Posterior cingulate gyrus (tissue), 11 donors: Measurements from ENCODE around the gene ARHGAP33.
A peak's percentile ranks its signal among the peaks of the same experiment; 100 is the strongest.

Source experiments
- DNase-seq, 10 donors: peaks; one replicate each; pipeline versions ENCODE4 v3.0.0 to v3.0.0-alpha.2; 2020 to 2021; ENCODE audit warnings: mixed read lengths in 3 of 10
- intact Hi-C: fragments of 100-400 bp; cut with DNase I; formaldehyde crosslinking; loops from one replicate; pipeline ENCODE4 v1.15.1; 2023

The ARHGAP33 gene, protein sequence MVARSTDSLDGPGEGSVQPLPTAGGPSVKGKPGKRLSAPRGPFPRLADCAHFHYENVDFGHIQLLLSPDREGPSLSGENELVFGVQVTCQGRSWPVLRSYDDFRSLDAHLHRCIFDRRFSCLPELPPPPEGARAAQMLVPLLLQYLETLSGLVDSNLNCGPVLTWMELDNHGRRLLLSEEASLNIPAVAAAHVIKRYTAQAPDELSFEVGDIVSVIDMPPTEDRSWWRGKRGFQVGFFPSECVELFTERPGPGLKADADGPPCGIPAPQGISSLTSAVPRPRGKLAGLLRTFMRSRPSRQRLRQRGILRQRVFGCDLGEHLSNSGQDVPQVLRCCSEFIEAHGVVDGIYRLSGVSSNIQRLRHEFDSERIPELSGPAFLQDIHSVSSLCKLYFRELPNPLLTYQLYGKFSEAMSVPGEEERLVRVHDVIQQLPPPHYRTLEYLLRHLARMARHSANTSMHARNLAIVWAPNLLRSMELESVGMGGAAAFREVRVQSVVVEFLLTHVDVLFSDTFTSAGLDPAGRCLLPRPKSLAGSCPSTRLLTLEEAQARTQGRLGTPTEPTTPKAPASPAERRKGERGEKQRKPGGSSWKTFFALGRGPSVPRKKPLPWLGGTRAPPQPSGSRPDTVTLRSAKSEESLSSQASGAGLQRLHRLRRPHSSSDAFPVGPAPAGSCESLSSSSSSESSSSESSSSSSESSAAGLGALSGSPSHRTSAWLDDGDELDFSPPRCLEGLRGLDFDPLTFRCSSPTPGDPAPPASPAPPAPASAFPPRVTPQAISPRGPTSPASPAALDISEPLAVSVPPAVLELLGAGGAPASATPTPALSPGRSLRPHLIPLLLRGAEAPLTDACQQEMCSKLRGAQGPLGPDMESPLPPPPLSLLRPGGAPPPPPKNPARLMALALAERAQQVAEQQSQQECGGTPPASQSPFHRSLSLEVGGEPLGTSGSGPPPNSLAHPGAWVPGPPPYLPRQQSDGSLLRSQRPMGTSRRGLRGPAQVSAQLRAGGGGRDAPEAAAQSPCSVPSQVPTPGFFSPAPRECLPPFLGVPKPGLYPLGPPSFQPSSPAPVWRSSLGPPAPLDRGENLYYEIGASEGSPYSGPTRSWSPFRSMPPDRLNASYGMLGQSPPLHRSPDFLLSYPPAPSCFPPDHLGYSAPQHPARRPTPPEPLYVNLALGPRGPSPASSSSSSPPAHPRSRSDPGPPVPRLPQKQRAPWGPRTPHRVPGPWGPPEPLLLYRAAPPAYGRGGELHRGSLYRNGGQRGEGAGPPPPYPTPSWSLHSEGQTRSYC

DNA sequence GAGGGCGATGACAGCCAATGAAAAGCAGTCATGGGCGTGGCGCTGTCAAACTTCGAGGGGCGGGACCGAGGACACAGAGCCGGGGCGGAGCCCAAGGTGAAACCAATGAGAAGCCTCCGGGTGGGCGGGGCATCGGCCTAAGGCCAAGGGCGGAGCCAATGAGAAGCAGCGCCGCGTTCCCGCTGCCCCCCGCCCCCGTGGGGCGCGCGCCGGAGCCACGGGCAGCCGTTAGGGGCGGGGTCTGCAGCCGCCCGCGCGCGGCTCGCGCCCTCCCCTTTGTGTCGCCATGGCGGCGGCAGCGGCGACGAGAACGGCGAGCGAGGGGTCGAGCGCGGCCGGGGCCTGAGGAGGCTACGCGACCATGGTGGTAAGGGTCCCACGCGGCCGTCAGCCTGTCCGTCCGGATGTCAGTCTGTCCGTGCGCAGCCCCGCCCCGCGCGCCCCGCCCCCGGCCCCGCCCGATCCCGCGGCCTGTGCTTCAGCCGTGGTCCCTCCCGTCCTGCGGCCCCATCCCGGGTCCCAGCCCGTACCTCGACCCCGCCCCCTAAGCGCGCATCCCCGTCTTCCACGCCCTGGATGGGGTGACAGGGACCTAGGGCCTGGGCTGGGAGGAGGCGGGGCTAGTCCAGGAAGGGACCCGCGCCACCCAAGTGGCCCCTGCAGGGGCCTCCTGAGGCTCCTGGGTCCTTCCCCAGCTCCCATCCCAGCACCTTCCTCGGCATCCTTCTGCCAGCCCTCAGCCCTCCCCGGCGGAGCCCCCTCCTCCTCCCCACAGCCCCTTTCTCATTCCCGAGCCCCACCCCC, at the start of gene ARHGAP33:
Gene ARHGAP33, plus strand, starts transcription at position 267 of the 804 bp plus-strand sequence. Its CDS starts 95 bp downstream, at position 362.
- DNase-seq, result peak; percentile 98 to 100 (median 100)
- intact Hi-C loops, result loop anchor here (1.0 to 10.0 kb wide), 3 partner anchors 17 to 159 kb away; partner anchors contain the start of genes APLP1, LRFN3 and PROSER3

DNA sequence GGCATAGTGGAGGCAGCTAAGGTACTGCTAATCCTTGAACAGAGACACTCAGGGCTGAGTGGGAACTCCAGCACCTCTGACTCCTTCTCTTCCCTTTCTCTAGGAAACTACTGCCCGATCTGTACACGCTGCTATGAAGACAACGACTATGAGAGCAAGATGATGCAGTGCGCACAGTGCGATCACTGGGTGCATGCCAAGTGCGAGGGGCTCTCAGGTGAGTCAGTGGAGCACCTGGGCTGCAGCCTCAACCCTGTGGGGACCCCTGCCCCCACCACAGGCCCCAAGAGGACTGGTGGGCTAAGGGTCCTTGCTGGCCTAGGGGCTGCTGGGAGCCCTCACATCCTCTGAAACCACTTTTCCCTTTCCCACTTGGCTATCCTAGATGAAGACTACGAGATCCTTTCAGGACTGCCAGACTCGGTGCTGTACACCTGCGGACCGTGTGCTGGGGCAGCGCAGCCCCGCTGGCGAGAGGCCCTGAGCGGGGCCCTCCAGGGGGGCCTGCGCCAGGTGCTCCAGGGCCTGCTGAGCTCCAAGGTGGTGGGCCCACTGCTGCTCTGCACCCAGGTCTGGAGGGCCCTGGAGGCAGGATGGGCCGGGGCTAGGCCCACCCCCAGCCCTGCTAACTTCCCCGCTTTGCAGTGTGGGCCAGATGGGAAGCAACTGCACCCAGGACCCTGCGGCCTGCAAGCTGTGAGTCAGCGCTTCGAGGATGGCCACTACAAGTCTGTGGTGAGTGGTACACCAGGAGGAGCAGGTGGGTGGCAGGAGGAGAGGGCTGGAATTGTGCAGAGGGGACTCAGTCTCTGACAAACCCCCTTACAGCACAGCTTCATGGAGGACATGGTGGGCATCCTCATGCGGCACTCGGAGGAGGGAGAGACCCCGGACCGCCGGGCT, 48.1 kb upstream of the ARHGAP33 start:
- DNase-seq, result peak in 1 of 10 donors; percentile 75

DNA sequence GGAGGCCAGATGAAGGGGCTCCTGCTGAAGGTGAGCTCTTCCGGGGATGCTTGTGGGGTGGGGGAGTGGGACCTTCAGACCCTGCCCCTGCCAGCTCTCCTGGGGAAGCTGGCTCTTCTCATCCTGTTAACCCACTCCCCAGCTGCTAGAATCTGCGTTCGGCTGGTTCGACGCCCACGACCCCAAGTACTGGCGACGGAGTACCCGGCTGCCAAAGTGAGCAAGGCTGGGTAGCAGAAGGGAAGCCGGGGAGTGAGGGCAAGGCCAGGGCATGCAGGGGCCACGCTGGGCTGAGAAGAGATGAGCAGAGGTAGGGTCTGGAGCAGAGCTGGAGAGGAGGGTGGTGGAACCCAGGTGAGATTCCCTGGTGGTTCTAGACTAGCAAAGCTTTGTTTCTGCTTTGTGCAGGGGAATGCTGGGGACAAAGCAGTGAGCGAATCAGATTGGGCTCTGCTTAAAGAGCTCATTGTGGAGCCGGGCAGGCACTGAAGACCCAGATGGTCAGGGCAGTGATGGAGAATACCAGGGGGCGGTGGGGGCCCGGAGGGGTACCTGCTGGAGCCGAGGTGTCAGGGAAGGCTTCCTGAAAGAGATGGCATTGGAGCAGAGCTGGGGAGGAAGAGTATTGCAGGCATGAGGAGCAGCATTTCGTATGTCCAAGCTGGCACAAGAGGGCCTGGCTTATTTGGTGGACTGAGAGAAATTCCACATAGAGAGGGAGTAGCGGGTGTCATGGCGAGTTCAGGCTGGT, 47.2 kb upstream of the ARHGAP33 start:
- intact Hi-C loops, result no loop called here

More for the DNA sequence above, 48.1 kb upstream of the ARHGAP33 start:
- intact Hi-C loops, result no loop called here

DNA sequence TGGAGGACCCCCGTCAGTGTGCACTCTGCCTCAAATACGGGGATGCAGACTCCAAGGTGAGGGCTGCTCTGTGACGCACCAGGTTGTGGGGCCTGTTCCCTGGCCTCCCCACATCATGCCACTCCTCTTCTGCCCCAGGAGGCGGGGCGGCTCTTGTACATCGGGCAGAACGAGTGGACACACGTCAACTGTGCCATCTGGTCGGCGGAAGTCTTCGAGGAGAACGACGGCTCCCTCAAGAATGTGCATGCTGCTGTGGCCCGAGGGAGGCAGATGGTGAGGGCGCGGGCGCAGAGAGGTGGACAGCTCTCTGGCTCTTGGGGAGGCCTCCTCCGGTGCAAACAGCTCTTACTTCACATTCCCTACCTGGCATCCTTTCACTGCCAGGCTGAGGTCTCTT, 46.3 kb upstream of the ARHGAP33 start:
- intact Hi-C loops, result no loop called here
- DNase-seq, result no peak

More for the DNA sequence above, 47.2 kb upstream of the ARHGAP33 start:
- DNase-seq, result peak in 1 of 10 donors; percentile 65

DNA sequence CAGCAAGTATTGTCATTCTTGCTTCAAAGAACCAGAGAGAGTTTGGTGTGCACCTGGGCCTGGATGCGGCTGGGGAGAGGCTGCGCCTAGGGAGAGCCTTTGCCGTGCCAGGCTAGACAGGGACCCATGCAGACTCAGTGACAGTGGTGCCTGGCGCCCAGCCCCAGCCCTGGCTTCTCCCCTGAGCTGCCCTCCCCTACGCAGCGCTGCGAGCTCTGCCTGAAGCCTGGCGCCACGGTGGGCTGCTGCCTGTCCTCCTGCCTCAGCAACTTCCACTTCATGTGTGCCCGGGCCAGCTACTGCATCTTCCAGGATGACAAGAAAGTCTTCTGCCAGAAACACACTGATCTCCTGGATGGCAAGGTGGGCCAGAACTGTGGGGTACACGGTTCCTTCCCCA, 45.6 kb upstream of the ARHGAP33 start:
- intact Hi-C loops, result no loop called here
- no peak for DNase-seq

DNA sequence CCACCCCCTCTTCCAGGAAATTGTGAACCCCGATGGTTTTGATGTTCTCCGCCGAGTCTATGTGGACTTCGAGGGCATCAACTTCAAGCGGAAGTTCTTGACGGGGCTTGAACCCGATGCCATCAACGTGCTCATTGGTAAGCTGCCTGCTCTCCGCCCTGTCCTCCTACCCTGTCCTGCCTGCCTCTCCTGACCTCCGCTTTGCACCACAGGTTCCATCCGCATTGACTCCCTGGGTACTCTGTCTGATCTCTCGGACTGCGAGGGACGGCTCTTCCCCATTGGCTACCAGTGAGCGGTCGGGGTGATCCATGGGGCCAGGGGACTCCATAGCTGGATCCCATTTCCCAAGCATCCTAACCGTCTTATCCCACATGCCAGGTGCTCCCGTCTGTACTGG, 45.0 kb upstream of the ARHGAP33 start:
- DNase-seq, result no peak
- intact Hi-C loops, result no loop called here

- intact Hi-C loops, result no loop called here
- no peak for DNase-seq
Observed at GRCh38 chr19:35731353-35731752, 44.0 kb upstream of the ARHGAP33 start.

- intact Hi-C loops, result no loop called here
- DNase-seq, result no peak
Observed at GRCh38 chr19:35731779-35732405, 43.5 kb upstream of the ARHGAP33 start.

- intact Hi-C loops, result no loop called here
- DNase-seq, result no peak
Observed at GRCh38 chr19:35732540-35733179, 42.7 kb upstream of the ARHGAP33 start.

- no peak for DNase-seq
- intact Hi-C loops, result no loop called here
Observed at GRCh38 chr19:35733180-35734125, 41.9 kb upstream of the ARHGAP33 start.

GRCh38 chr19:35734273-35734672, 41.1 kb upstream of the ARHGAP33 start:
- intact Hi-C loops, result no loop called here
- DNase-seq, result no peak

GRCh38 chr19:35734889-35735288, 40.5 kb upstream of the ARHGAP33 start:
- intact Hi-C loops, result no loop called here
- no peak for DNase-seq

GRCh38 chr19:35736913-35737886, 38.2 kb upstream of the ARHGAP33 start:
- peak in 1 of 10 donors; percentile 73 for DNase-seq
- intact Hi-C loops, result no loop called here

DNA sequence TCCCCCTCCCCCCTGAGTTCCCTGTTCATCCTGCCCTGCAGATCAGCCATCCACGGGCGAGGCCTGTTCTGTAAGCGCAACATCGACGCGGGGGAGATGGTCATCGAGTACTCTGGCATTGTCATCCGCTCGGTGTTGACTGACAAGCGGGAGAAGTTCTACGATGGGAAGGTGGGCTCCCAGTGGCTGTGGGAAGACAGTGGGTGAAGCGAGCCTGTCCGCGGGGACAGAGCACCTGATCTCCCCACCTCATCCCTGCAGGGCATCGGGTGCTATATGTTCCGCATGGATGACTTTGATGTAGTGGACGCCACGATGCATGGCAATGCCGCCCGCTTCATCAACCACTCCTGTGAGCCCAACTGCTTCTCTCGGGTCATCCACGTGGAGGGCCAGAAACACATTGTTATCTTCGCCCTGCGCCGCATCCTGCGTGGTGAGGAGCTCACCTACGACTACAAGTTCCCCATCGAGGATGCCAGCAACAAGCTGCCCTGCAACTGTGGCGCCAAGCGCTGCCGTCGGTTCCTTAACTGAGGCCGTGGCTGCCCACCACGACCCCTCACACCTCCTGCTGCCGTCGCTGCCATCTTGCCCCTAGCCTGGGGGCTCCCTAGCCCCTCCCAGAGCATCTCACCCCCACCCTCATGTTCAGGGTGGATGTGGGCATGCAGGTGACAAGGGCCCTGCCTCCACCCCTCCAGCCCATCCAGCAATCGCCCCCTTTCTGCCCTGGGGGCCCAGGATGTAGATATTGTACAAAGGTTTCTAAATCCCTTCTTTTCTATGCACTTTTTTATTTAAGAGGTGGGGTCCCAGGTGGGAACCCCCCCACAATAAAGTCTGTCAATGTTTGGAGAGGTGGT, 37.1 kb upstream of the ARHGAP33 start:
- DNase-seq, result peak in 1 of 10 donors; percentile 72
- intact Hi-C loops, result no loop called here
